Stimulated activated CD8-positive, alpha-beta memory T cell treated with anti-CD3 and anti-CD28 coated beads, Interleukin-7, amount 100 ng/mL, for 4 hours (primary cell): ENCODE measurements around the gene AP2A1.
A peak's percentile ranks its signal among the peaks of the same experiment; 100 is the strongest.
"Not testable (repeated sequence)": the region's sequence is repeated elsewhere in the genome, so short reads cannot be mapped to it uniquely, and the experiment has no call there.

ENCODE experiments used
- DNase-seq, 2 donors: peaks; one replicate each; pipeline ENCODE4 v3.0.0-alpha.2; 2020; ENCODE audit warnings: low read depth in 2 of 2

The AP2A1 gene

GRCh38 chr19:49812997-49813861 lies 46.4 kb downstream of the AP2A1 start, which contains the start of gene FUZ:
TSS of gene FUZ (minus strand) at chr19:49813292. CDS start at chr19:49813106, 186 bp downstream.
- DNase-seq = peak; percentile 88 to 92

DNA sequence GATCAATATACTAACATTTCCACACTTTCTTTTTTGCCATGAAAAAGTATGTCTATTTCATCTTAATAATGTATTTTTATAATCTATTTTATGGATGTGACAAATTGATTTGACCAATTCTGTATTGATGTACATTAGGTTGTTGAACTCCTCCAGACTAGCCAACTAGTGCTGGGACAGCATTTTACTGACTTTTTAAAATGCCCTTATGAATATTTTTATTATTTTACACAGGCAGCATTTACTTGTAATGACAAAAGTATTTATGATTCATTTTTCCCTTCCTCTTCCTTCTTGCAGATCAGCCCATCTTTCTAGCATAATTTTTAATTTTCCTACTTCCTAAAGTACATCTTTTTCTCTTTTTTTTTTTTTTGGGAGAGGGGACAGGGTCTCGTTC lies 47.2 kb downstream of the AP2A1 start:
- no peak for DNase-seq

- DNase-seq = no peak
Observed at GRCh38 chr19:49816590-49816989, 49.8 kb downstream of the AP2A1 start.

- DNase-seq = peak; percentile 65 to 81
Observed at GRCh38 chr19:49817964-49818648, 51.3 kb downstream of the AP2A1 start, which contains the start of gene MED25. TSS of gene MED25 (plus strand) at chr19:49818289. CDS start at chr19:49818342, 53 bp downstream.

- no peak for DNase-seq
Observed at GRCh38 chr19:49818649-49819370, 52.0 kb downstream of the AP2A1 start.

- DNase-seq = not testable (repeated sequence)
Observed at GRCh38 chr19:49819452-49820115, 52.8 kb downstream of the AP2A1 start.

- DNase-seq = no peak
Observed at GRCh38 chr19:49820125-49820524, 53.3 kb downstream of the AP2A1 start.

- DNase-seq = no peak
Observed at GRCh38 chr19:49823472-49823871, 56.7 kb downstream of the AP2A1 start.

DNA sequence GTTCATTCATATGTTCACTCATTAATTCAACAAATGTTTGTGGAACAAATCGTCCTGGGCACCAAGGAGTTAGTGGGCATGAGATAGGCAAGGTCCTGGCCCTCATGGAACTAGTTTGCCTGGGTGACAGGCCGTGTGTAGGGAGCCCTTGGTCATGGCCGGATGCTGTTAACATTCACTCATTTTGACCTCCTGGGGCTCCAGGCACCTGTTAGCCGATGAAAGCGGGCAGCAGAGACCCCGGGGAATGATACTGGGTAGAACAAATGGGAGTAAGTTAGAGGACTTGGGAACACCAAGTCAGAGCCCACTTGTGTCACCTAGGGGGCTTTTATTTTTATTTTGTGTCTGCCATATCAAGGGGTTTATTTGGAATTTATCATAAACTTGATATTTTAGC lies 57.9 kb downstream of the AP2A1 start:
- DNase-seq = no peak

GRCh38 chr19:49827034-49827433 lies 60.2 kb downstream of the AP2A1 start:
- DNase-seq = no peak

DNA sequence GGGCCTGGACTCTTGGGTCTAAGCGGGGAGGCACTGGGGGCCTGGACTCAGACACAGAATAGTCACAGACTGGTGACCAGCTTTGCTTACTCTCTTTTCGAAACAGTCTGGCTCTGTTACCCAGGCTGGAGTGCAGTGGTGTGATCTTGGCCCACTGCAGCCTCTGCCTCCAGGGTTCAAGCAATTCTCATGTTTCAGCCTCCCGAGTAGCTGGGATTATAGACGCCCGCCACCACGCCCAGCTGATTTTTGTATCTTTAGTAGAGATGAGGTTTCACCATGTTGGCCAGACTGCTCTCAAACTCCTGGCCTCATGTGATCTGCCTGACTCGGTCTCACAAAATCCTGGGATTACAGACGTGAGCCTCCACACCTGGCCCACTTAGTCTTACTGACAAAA lies 62.4 kb downstream of the AP2A1 start:
- no peak for DNase-seq

- no peak for DNase-seq
Observed at GRCh38 chr19:49829721-49830120, 62.9 kb downstream of the AP2A1 start.

GRCh38 chr19:49830766-49831165 lies 64.0 kb downstream of the AP2A1 start:
- no peak for DNase-seq

GRCh38 chr19:49831592-49831991 lies 64.8 kb downstream of the AP2A1 start:
- no peak for DNase-seq

- no peak for DNase-seq
Observed at GRCh38 chr19:49832556-49832955, 65.8 kb downstream of the AP2A1 start.

DNA sequence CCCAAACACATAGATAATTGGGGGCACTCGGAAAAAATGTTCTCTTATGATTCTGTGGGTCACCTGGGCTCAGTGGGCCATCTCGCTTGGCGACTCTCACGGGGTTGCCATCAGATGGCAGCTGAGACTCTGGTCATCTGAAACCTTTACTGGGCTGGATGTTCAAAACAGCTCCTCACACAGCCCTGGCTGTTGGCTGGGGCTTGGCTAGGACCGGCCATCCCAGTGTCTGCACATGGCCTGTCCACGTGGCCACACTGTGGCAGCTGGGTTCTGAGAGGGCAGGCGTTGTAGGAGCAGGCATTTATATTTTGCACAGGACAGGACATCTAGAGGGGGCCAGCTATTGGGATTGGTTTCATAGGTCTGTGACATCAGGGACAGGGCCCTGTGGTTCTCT lies 66.8 kb downstream of the AP2A1 start:
- DNase-seq = no peak

GRCh38 chr19:49835562-49835961 lies 68.8 kb downstream of the AP2A1 start:
- no peak for DNase-seq

- no peak for DNase-seq
Observed at GRCh38 chr19:49836176-49837008, 69.6 kb downstream of the AP2A1 start.

- no peak for DNase-seq
Observed at GRCh38 chr19:49837009-49837310, 70.2 kb downstream of the AP2A1 start.

DNA sequence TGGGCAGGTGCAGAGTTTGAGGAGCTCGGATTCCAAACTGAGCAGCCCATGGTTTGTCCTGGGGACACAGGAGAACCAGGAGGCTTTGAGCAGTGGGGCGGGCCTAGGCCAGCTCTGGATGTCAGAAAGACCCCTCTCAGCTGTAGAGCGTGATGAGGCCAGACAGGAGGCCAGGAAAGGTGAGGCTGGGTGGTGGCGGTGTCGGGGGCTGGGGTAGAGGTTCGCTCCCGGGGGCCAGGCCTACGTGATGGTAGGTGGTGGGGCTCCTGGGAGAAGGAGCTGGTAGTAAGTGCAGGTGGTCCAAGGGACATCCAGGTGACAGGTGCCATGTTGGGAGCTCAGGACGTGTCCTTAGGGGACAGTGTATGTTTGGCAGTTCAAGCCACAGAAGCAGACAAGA lies 70.6 kb downstream of the AP2A1 start:
- no peak for DNase-seq
